SK-N-SH (cell line): ENCODE results near the gene TMEM63C. TPM values are rescaled to one million over a fixed set of nuclear protein-coding genes. Genes with fewer than 3 reads are reported as not detected.
A peak's percentile ranks its signal among the peaks of the same experiment; 100 is the strongest.

ENCODE experiments used
- CTCF ChIA-PET: fragments of 300-600, 350-600 bp; formaldehyde crosslinking; extraction: SDS; loops from one replicate; lab custom pipeline; 2021; lab: Yijun Ruan, JAX
- POLR2A ChIA-PET: fragments of 350-600 bp; sonication (Branson Sonifier 250); formaldehyde crosslinking; extraction: SDS; loops from one replicate; lab custom pipeline; 2020; ENCODE audit warnings: antibody characterized with exemption, inconsistent platforms; lab: Yijun Ruan, JAX
- DNase-seq: peaks from one replicate; pipeline ENCODE4 v3.0.0; 2012
- H2AFZ ChIP-seq: fragments of 200-600 bp; sonication (generic); 2 replicates; pipeline ENCODE4 v1.8.1; 2016; ENCODE audit warnings: antibody characterized with exemption, mild to moderate bottlenecking, low read depth
- H3F3A ChIP-seq: fragments of 200-600 bp; sonication (generic); replicated peaks from 2 replicates; pipeline ENCODE3; 2016; ENCODE audit warnings: antibody characterized with exemption, mild to moderate bottlenecking; ENCODE audit not compliant: insufficient read depth
- H3K27ac ChIP-seq, 2 experiments: fragments of 200-500 bp in 1 of 2; fragments of 200-600 bp in 1 of 2; sonication (Bioruptor generic) in 1 of 2; sonication (generic), shearing (Covaris generic) in 1 of 2; 2 replicates each; pipeline versions ENCODE4 v1.5.1 to v1.6.1; 2014 to 2016; ENCODE audit warnings: low read depth in 2 of 2, inconsistent platforms in 1 of 2, low read length in 1 of 2, mild to moderate bottlenecking in 1 of 2, mixed read lengths in 1 of 2
- H3K27me3 ChIP-seq: fragments of 200-600 bp; sonication (generic), shearing (Covaris generic); 2 replicates; pipeline ENCODE4 v1.6.1; 2016; ENCODE audit warnings: mixed run types; ENCODE audit not compliant: insufficient read depth
- H3K36me3 ChIP-seq, 2 experiments: fragments of 200-500 bp in 1 of 2; fragments of 200-600 bp in 1 of 2; sonication (Bioruptor generic) in 1 of 2; sonication (generic) in 1 of 2; replicated peaks in 1 of 2; 2 replicates each; pipeline versions ENCODE3 to v1.5.1; 2014 to 2016; ENCODE audit warnings: low read length in 1 of 2, mild to moderate bottlenecking in 1 of 2; ENCODE audit not compliant: insufficient read depth in 2 of 2, control insufficient read depth in 1 of 2
- H3K4me1 ChIP-seq, 2 experiments: fragments of 200-500 bp in 1 of 2; fragments of 200-600 bp in 1 of 2; sonication (Bioruptor generic) in 1 of 2; sonication (generic), shearing (Covaris generic) in 1 of 2; 2 replicates each; pipeline versions ENCODE4 v1.5.1 to v1.6.1; 2014 to 2016; ENCODE audit warnings: low read depth in 1 of 2, low read length in 1 of 2, mixed run types in 1 of 2; ENCODE audit not compliant: insufficient read depth in 2 of 2, control insufficient read depth in 1 of 2
- H3K4me2 ChIP-seq: fragments of 200-600 bp; sonication (generic), shearing (Covaris generic); 2 replicates; pipeline ENCODE4 v1.6.1; 2017; ENCODE audit warnings: mixed run types
- H3K4me3 ChIP-seq, 2 experiments: fragments of 200-500 bp in 1 of 2; fragments of 200-600 bp in 1 of 2; sonication (Bioruptor generic) in 1 of 2; sonication (generic), shearing (Covaris generic) in 1 of 2; 2 replicates each; pipeline versions ENCODE4 v1.5.1 to v1.8.1; 2014 to 2016; ENCODE audit warnings: low read depth in 2 of 2, inconsistent platforms in 1 of 2, low read length in 1 of 2, mild to moderate bottlenecking in 1 of 2, mixed read lengths in 1 of 2, moderate library complexity in 1 of 2
- H3K79me2 ChIP-seq: fragments of 200-600 bp; sonication (generic); 2 replicates; pipeline ENCODE4 v1.8.1; 2017; ENCODE audit warnings: mild to moderate bottlenecking; ENCODE audit not compliant: insufficient read depth
- H3K9ac ChIP-seq: fragments of 200-600 bp; sonication (generic); 2 replicates; pipeline ENCODE4 v1.6.1; 2017; ENCODE audit warnings: mixed run types
- H3K9me2 ChIP-seq: fragments of 200-600 bp; sonication (generic); 2 replicates; pipeline ENCODE4 v1.6.1; 2017; ENCODE audit warnings: mixed run types
- H3K9me3 ChIP-seq: fragments of 200-600 bp; sonication (generic); 2 replicates; pipeline ENCODE4 v1.6.1; 2017; ENCODE audit warnings: mixed run types, mild to moderate bottlenecking, moderate library complexity
- H4K20me1 ChIP-seq: fragments of 200-600 bp; sonication (generic); 2 replicates; pipeline ENCODE4 v1.6.1; 2017; ENCODE audit warnings: mild to moderate bottlenecking, mixed run types; ENCODE audit not compliant: insufficient read depth
- CHD2 ChIP-seq: fragments of 150-350 bp; IDR thresholded peaks from 2 replicates; pipeline ENCODE4 v1.6.1; 2018; ENCODE audit warnings: low read length; ENCODE audit not compliant: partially characterized antibody
- ELF1 ChIP-seq: IDR thresholded peaks from 2 replicates; pipeline ENCODE4 v1.4.0; 2012
- EZH2phosphoT487 ChIP-seq: fragments of 200-600 bp; sonication (generic); IDR thresholded peaks from 2 replicates; pipeline ENCODE4 v1.6.1; 2017; ENCODE audit warnings: low read depth, mixed run types, mild to moderate bottlenecking, antibody characterized with exemption, moderate library complexity, borderline replicate concordance
- FOXM1 ChIP-seq: IDR thresholded peaks from 2 replicates; pipeline ENCODE4 v1.4.0; 2012; ENCODE audit warnings: low read depth, mild to moderate bottlenecking
- GATA2 ChIP-seq: sonication (generic); formaldehyde crosslinking; IDR thresholded peaks from 2 replicates; pipeline ENCODE4 v1.5.0; 2020; ENCODE audit warnings: mild to moderate bottlenecking, missing genetic modification reagents
- MEF2A ChIP-seq: IDR thresholded peaks from 2 replicates; pipeline ENCODE4 v1.4.0; 2012; ENCODE audit warnings: low read depth, borderline replicate concordance
- MXI1 ChIP-seq: IDR thresholded peaks from 2 replicates; pipeline ENCODE4 v1.6.1; 2012; ENCODE audit warnings: mild to moderate bottlenecking, low read depth, low read length, improper control_type of control experiment
- TAF1 ChIP-seq: IDR thresholded peaks from 2 replicates; pipeline ENCODE4 v1.6.1; 2012; ENCODE audit warnings: low read depth, mild to moderate bottlenecking, low read length, moderate library complexity, borderline replicate concordance
- TEAD4 ChIP-seq: IDR thresholded peaks from 2 replicates; pipeline ENCODE4 v1.4.0; 2012; ENCODE audit warnings: mild to moderate bottlenecking, borderline replicate concordance; ENCODE audit not compliant: insufficient read depth
- WGBS: methylation state at CpG from one replicate; pipeline ENCODE4 v1.1.6; 2017; ENCODE audit warnings: low lambda C conversion rate; 5-methylcytosine and 5-hydroxymethylcytosine counted together
- polyA plus RNA-seq, 3 experiments: library from polyadenylated mRNA; depleted of rRNA; stranded (reverse); fragments of >200 nt; gene quantifications; 2 replicates each; pipeline ENCODE4 v1.2.3, GENCODE V29; 2012
- TF ChIP-seq, protein P1 (sequence below): fragments of 150-350 bp; IDR thresholded peaks from 2 replicates; pipeline ENCODE4 v1.6.1; 2016; ENCODE audit warnings: mild to moderate bottlenecking, low read depth, low read length

Gene TMEM63C, protein sequence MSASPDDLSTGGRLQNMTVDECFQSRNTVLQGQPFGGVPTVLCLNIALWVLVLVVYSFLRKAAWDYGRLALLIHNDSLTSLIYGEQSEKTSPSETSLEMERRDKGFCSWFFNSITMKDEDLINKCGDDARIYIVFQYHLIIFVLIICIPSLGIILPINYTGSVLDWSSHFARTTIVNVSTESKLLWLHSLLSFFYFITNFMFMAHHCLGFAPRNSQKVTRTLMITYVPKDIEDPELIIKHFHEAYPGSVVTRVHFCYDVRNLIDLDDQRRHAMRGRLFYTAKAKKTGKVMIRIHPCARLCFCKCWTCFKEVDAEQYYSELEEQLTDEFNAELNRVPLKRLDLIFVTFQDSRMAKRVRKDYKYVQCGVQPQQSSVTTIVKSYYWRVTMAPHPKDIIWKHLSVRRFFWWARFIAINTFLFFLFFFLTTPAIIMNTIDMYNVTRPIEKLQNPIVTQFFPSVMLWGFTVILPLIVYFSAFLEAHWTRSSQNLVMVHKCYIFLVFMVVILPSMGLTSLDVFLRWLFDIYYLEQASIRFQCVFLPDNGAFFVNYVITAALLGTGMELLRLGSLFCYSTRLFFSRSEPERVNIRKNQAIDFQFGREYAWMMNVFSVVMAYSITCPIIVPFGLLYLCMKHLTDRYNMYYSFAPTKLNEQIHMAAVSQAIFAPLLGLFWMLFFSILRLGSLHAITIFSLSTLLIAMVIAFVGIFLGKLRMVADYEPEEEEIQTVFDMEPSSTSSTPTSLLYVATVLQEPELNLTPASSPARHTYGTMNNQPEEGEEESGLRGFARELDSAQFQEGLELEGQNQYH
- 0.25 and 0.52 TPM in 2 replicates for polyA plus RNA-seq (2012; rRNA removed)
- 0.31 and 0.37 TPM in 2 replicates for polyA plus RNA-seq (2012; cell fraction: cytosol; rRNA removed)
- 0.40 and 0.77 TPM in 2 replicates for polyA plus RNA-seq (2012; cell fraction: nucleus; rRNA removed)

DNA sequence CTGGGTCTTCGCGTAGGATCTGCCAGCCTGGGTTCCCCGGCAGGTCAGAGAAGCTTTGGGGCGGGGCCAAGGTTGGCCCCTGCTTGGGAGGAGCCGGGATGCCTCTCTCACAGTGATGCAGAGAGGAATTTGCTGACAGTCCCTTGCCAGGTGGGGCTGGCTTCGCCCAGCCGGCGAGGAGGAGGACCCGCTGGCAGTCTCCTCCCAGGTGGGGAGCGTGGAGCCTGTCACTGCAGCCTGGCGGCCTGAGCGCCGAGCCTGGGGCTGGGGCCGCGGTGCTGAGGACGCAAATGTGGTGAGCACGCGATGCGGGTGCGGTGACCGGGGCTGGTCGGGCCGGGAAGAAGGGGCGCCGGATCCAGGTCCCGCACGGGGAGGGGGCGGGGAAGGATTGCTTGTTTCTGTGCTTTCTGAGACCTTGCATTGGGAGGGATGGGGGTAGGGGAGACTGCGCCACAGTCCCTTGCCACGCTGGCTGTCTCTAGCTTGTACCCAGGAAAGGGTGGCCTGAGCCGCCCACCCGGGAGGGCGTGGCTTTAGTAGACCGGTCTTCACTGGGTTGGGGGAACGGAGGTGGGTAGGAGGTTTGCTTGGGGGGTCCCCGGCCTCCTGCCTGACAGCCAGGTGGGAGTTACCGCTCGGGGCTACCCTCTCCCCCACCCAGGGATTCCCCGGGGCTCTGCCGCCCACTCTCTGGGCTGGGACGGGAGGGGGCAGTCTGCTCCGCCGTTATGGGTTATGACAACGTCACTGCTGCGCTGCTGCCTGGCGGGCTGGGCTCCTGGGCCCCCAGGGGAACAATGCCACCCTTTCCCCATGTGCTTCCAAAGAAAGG, at the start of gene TMEM63C:
Gene TMEM63C (plus strand): TSS at position 196 of the 835 bp plus-strand sequence. CDS start 37,016 bp downstream, outside the sequence.
- DNase-seq, result peak; percentile 94
- WGBS, result 0% methylated on average over 14 of the region's 46 CpGs
- no peaks in the 10 kb centered on the region for H3K27me3 ChIP-seq
- no peaks in the 10 kb centered on the region for H3K9me3 ChIP-seq
- CTCF ChIA-PET, result interaction anchor here (0.8 to 2.0 kb wide), 10 partner anchors 9 to 134 kb away, joined by 3 to 6 read pairs (median 3); no protein-coding TSS in a partner anchor
- H3K4me2 ChIP-seq, result peak within 1 kb of the TSS; percentile 72
- no peaks in the 10 kb centered on the region for H3K9me2 ChIP-seq
- POLR2A ChIA-PET, result interaction anchor here (0.7 to 1.9 kb wide), 6 partner anchors 14 to 39 kb away, joined by 3 to 5 read pairs (median 3); no protein-coding TSS in a partner anchor
- H2AFZ ChIP-seq, result peak within 1 kb of the TSS; percentile 87; the same call in 1 of the 2 replicates
- H3K79me2 ChIP-seq, result no peaks in the 10 kb centered on the region
- peaks cover 7 to 17% of the 10 kb centered on the region in 2 experiments; a peak in 2 of 4 replicates for H3K4me1 ChIP-seq
- H3F3A ChIP-seq, result no peaks in the 10 kb centered on the region
- no peak within 1 kb of the TSS for H3K9ac ChIP-seq
- H4K20me1 ChIP-seq, result no peaks in the 10 kb centered on the region
- TF ChIP-seq MEF2A, result no peak
- TF ChIP-seq GATA2 (CRISPR knock-in tag), result no peak
- TF ChIP-seq EZH2phosphoT487, result no peak
- TF ChIP-seq MXI1, result peak; percentile 96
- peak; percentile 36 for TF ChIP-seq CHD2
- no peak for TF ChIP-seq ELF1
- TF ChIP-seq TEAD4, result no peak
- TF ChIP-seq FOXM1, result no peak
- no peak for TF ChIP-seq TAF1
- TF ChIP-seq, protein P1, sequence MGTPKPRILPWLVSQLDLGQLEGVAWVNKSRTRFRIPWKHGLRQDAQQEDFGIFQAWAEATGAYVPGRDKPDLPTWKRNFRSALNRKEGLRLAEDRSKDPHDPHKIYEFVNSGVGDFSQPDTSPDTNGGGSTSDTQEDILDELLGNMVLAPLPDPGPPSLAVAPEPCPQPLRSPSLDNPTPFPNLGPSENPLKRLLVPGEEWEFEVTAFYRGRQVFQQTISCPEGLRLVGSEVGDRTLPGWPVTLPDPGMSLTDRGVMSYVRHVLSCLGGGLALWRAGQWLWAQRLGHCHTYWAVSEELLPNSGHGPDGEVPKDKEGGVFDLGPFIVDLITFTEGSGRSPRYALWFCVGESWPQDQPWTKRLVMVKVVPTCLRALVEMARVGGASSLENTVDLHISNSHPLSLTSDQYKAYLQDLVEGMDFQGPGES, result peak; percentile 66
- no peaks in the 10 kb centered on the region for H3K36me3 ChIP-seq
- peak within 1 kb of the TSS in 1 of 2 experiments; percentile 82; a peak in 2 of 4 replicates for H3K27ac ChIP-seq
- H3K4me3 ChIP-seq, result peak within 1 kb of the TSS; percentile 59 to 63
